NCI-H2196 (cell line): ENCODE measurements around the gene BMP10.

ENCODE experiments used
- DNase-seq: peaks from one replicate; lab custom pipeline; 2025; ENCODE audit not compliant: unreplicated experiment; lab: John Stamatoyannopoulos, UW

The BMP10 gene

GRCh38 chr2:68824831-68825230 is 46.4 kb downstream of the BMP10 start:
- no peak for DNase-seq

GRCh38 chr2:68822207-68822872 is 48.9 kb downstream of the BMP10 start:
- DNase-seq: no peak

- no peak for DNase-seq
These were observed 51.6 kb downstream of the BMP10 start for GRCh38 chr2:68819556-68819955.

- no peak for DNase-seq
These were observed 53.9 kb downstream of the BMP10 start for GRCh38 chr2:68817306-68817705.
